HuH-7.5 (cell line): Measurements from ENCODE around the gene KHK.

Source experiments
- DNase-seq: peaks from one replicate; pipeline ENCODE4 v3.0.0; 2011; ENCODE audit warnings: low spot score

KHK gene

GRCh38 chr2:27081984-27082772, 4.4 kb upstream of the KHK start:
- DNase-seq: no peak

DNA sequence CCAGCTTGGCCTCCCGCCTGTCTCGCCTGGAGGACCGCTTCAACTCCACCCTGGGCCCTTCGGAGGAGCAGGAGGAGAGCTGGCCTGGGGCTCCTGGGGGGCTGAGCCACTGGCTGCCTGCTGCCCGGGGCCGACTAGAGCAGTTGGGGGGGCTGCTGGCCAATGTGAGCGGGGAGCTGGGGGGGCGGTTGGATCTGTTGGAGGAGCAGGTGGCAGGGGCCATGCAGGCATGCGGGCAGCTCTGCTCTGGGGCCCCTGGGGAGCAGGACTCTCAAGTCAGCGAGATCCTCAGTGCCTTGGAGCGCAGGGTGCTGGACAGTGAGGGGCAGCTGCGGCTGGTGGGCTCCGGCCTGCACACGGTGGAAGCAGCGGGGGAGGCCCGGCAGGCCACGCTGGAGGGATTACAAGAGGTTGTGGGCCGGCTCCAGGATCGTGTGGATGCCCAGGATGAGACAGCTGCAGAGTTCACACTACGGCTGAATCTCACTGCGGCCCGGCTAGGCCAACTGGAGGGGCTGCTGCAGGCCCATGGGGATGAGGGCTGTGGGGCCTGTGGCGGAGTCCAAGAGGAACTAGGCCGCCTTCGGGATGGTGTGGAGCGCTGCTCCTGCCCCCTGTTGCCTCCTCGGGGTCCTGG, 3.7 kb upstream of the KHK start:
- DNase-seq: no peak

- no peak for DNase-seq
Measured at GRCh38 chr2:27083410-27084296, 2.9 kb upstream of the KHK start.

- DNase-seq: no peak
Measured at GRCh38 chr2:27084297-27085061, 2.1 kb upstream of the KHK start.

DNA sequence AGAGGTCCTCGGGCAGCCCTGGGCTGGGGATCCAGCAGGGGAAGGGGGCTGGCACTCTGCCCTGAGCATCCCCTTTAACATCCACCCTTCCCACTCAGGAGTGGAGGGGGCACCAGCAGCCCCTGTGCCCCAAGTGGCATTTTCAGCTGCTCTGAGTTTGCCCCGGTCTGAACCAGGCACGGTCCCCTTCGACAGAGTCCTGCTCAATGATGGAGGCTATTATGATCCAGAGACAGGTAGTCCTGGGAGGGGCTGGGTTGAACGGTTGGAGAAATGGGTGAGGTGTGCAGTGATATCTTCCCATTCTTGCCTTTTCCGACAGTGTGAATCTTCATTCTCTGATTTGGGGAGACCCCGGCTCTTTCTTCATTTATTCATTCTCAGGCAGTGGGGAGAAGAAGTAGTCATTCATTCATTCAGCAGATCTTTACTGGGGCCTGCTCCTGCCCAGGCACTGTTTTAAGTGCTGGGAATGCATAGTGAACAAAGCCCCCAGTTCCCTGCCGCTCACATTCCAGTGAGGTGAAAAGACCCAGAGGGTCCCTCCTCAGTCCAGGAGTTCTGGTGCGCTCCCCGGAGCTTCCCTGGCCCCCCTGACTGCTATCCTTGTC, 1.4 kb upstream of the KHK start:
- DNase-seq: no peak

DNA sequence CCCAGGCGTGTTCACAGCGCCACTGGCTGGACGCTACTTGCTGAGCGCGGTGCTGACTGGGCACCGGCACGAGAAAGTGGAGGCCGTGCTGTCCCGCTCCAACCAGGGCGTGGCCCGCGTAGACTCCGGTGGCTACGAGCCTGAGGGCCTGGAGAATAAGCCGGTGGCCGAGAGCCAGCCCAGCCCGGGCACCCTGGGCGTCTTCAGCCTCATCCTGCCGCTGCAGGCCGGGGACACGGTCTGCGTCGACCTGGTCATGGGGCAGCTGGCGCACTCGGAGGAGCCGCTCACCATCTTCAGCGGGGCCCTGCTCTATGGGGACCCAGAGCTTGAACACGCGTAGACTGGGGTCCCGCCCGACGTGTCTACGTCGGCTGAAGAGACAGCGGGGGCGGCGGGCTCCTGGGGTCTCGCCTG, 891 bp upstream of the KHK start:
- peak; percentile 88 for DNase-seq

- peak; percentile 95 for DNase-seq
Measured at GRCh38 chr2:27086090-27086723, 365 bp upstream of the KHK start.

- DNase-seq: no peak
Measured at GRCh38 chr2:27087823-27088410, 1.3 kb downstream of the KHK start.

GRCh38 chr2:27088634-27089033, 2.1 kb downstream of the KHK start:
- DNase-seq: no peak

DNA sequence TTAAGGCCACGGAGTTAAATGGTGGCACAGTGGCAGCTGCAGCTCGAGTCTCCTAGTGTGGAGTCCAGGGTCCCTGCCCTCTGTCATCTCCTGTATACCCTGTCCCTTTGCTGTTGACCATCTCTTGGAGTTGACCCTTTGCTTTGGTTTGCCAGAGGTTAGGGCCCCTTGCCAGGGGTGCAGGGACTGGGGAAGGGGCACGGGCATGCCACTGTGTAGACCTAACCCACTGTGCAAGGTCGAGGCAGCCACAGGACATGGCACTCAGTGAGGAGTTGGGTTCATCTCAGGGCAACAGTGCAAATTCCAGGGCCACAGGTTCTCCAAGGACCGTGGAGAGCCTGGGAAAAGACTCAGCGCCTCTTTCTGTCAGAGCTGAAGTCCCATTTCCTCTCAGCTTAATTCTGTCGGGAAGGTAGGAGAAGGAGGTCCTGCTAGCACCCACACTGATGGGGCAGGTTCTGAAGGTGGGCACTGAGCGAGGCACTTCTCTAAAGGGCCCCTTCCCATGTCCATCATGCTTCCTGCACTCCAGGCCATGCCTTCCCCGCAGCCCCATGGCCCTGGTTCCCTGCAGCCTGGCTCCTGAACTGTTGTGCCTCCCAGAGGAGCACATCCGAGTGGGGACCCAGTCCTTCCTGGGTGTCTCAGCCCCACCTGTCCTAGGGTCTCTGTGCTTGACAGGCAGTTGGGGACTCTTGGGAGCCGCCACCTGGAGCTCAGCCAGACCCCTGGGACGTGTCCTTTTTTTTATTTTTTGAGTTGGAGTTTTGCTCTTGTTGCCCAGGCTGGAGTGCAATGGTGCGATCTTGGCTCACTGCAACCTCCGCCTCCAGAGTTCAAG, 2.8 kb downstream of the KHK start:
- no peak for DNase-seq

- DNase-seq: no peak
Measured at GRCh38 chr2:27091746-27092695, 5.4 kb downstream of the KHK start.

DNA sequence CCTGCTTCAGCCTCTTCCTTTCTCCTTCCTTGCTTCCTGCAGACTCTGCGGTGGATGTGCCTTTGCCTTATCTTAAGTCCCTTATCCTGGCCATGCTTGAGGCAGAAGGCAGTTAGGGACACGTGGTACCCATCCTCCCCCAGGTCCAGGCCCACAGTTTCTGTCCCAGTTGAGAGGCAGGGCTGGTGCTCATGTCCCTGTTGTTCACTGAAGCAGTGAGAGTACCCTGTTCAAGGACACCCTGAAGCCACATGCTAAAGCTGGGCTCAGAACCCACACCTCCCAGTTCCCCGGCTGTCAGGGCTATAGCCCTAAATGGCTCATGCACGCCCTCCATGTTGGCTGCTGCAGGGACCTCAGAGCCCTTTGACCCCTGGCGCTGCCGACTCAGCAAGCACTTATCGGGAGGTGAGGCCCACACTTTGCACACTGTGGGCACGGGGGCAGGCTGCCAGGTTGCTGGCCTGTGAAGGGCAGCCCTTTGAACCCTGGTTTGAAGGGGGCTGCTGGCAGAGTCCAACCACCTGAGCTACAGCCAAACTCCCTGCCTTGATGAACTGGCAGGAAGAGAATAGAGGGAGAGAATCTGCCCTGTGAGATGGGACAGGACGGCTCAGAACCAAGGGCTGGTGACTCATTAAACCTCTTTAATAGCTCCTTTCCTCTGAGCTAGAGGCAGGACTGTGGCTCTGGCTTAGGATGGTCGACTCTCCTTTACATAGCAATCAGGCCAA, 6.3 kb downstream of the KHK start:
- no peak for DNase-seq

DNA sequence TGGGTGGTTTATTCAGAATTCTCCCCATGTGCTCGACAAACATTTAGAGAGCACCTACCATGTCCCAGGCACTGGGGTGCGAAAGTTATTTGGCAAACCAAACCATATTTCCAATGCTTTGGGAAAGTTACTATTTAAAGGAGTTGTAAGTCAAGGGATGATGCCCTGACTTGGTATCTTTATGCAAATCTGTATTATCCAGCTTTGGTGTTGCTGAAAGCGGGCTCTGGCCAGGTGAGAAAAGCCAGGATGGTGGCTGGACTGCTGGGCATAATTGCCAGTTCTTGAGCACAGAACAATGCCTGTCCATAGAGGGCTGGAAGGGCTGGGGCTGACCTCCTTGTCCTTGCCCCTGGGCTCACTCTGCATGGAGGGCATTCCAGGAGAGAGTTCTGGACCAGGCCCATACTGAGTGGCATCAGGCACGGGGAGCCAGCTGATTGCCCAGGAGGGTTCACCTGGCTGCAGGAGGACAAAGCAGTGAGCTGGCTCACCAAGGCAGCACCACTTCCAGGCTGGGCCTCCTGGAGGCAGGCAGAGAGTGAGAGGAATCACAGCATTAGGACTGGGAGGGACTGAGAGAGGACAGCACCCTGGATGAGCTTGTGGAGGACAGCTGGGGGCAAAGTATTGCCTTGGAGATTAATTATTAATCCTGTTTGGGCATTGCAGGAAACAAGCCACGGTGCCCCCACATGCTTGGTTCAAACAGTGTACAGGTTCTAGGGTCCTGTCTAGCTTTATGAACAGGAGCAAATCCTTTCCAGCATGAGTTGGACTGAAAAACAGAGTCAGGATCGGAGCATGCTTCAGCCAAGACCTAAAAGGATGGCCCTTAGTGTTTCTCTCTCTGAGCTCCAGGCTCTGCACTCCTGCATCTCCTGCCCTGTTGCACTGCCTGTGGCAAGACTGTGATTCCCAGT, 7.1 kb downstream of the KHK start:
- DNase-seq: peak; percentile 84

- no peak for DNase-seq
Measured at GRCh38 chr2:27094353-27094984, 7.9 kb downstream of the KHK start.

DNA sequence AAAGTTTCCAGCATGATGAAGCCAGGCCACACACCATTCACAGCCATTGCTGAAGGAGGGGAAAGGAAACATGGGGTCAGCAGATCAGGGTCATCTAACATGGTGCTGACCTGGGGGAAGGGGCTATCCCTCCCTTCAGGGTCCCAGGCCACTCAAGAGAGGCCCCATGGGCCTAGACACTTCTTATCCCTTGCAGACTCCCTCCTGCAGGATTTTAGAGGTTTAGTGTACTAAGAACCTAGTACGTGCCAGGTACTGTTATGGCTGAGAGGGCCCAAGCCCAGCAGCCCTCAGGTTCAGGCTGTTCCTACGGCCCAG, 8.8 kb downstream of the KHK start:
- no peak for DNase-seq
